IgD-negative memory B cell (primary cell): ENCODE measurements around the gene SEC16B. TPM values are rescaled to one million over a fixed set of nuclear protein-coding genes. Genes with fewer than 3 reads are reported as not detected.

ENCODE experiments used
- H3K27ac Mint-ChIP-seq, 3 donors: one replicate each; pipeline ENCODE4 v1.8.0; 2020 to 2022; ENCODE audit warnings: mild to moderate bottlenecking in 3 of 3, mixed read lengths in 3 of 3, moderate library complexity in 1 of 3
- H3K27me3 Mint-ChIP-seq: one replicate; pipeline ENCODE4 v1.8.0; 2021; ENCODE audit warnings: mixed read lengths
- H3K36me3 Mint-ChIP-seq: one replicate; pipeline ENCODE4 v1.8.0; 2020; ENCODE audit warnings: mild to moderate bottlenecking, mixed read lengths
- H3K4me1 Mint-ChIP-seq, 3 donors: one replicate each; pipeline ENCODE4 v1.8.0; 2020 to 2022; ENCODE audit warnings: mixed read lengths in 3 of 3, mild to moderate bottlenecking in 1 of 3
- H3K4me3 Mint-ChIP-seq, 4 donors: one replicate each; pipeline ENCODE4 v1.8.0; 2020 to 2022; ENCODE audit warnings: mild to moderate bottlenecking in 4 of 4, mixed read lengths in 4 of 4, moderate library complexity in 3 of 4
- H3K9me3 Mint-ChIP-seq, 3 donors: one replicate each; pipeline ENCODE4 v1.8.0; 2020 to 2021; ENCODE audit warnings: mixed read lengths in 3 of 3, mild to moderate bottlenecking in 1 of 3
- polyA plus RNA-seq: library from polyadenylated mRNA; unstranded; fragments of 300-500 nt; fragmentation: Illumina TruSeq; gene quantifications from one replicate; pipeline ENCODE4 v1.2.3, GENCODE V29; 2021

SEC16B gene
- polyA plus RNA-seq, 1 donor from 2014 or later: not detected

- Mint-ChIP-seq H3K4me3 (no peak overlapping the region), H3K36me3 (no peaks in the 10 kb centered on the region), H3K27ac (no peak overlapping the region), H3K4me1 (no peaks in the 10 kb centered on the region), H3K9me3 (peaks cover 0 to 3% (median 1%) of the 10 kb centered on the region in 3 donors), H3K27me3 (no peaks in the 10 kb centered on the region)
Measured at GRCh38 chr1:177915641-177916040, 54.2 kb downstream of the SEC16B start.

- Mint-ChIP-seq H3K4me3 (no peak overlapping the region), H3K4me1 (no peaks in the 10 kb centered on the region), H3K9me3 (peaks cover 0 to 5% (median 5%) of the 10 kb centered on the region in 3 donors), H3K36me3 (no peaks in the 10 kb centered on the region), H3K27me3 (no peaks in the 10 kb centered on the region), H3K27ac (no peak overlapping the region)
Measured at GRCh38 chr1:177914603-177915002, 55.3 kb downstream of the SEC16B start.

- Mint-ChIP-seq H3K9me3 (peaks cover 0 to 5% (median 5%) of the 10 kb centered on the region in 3 donors), H3K36me3 (no peaks in the 10 kb centered on the region), H3K4me3 (no peak overlapping the region), H3K27me3 (no peaks in the 10 kb centered on the region), H3K4me1 (no peaks in the 10 kb centered on the region), H3K27ac (no peak overlapping the region)
Measured at GRCh38 chr1:177913762-177914540, 55.9 kb downstream of the SEC16B start.

GRCh38 chr1:177912991-177913390, 56.9 kb downstream of the SEC16B start:
- no peak overlapping the region for H3K4me3 Mint-ChIP-seq
- no peak overlapping the region for H3K27ac Mint-ChIP-seq
- no peaks in the 10 kb centered on the region for H3K36me3 Mint-ChIP-seq
- peaks cover 0 to 5% (median 2%) of the 10 kb centered on the region in 3 donors for H3K9me3 Mint-ChIP-seq
- H3K4me1 Mint-ChIP-seq: no peaks in the 10 kb centered on the region
- peaks cover 2% of the 10 kb centered on the region for H3K27me3 Mint-ChIP-seq

- Mint-ChIP-seq H3K27ac (no peak overlapping the region), H3K4me1 (no peaks in the 10 kb centered on the region), H3K27me3 (peaks cover 2% of the 10 kb centered on the region), H3K36me3 (no peaks in the 10 kb centered on the region), H3K9me3 (peaks cover 0 to 5% (median 2%) of the 10 kb centered on the region in 3 donors), H3K4me3 (no peak overlapping the region)
Measured at GRCh38 chr1:177909416-177909815, 60.4 kb downstream of the SEC16B start.

GRCh38 chr1:177907000-177907399, 62.9 kb downstream of the SEC16B start:
- H3K27ac Mint-ChIP-seq: no peak overlapping the region
- no peaks in the 10 kb centered on the region for H3K4me1 Mint-ChIP-seq
- no peak overlapping the region for H3K4me3 Mint-ChIP-seq
- peaks cover 2% of the 10 kb centered on the region for H3K27me3 Mint-ChIP-seq
- H3K36me3 Mint-ChIP-seq: no peaks in the 10 kb centered on the region
- peaks cover 0 to 3% (median 2%) of the 10 kb centered on the region in 3 donors for H3K9me3 Mint-ChIP-seq

GRCh38 chr1:177905686-177906085, 64.2 kb downstream of the SEC16B start:
- Mint-ChIP-seq H3K9me3 (peaks cover 0 to 9% (median 3%) of the 10 kb centered on the region in 3 donors), H3K36me3 (no peaks in the 10 kb centered on the region), H3K27me3 (peaks cover 2% of the 10 kb centered on the region), H3K27ac (no peak overlapping the region), H3K4me1 (no peaks in the 10 kb centered on the region), H3K4me3 (no peak overlapping the region)

GRCh38 chr1:177902266-177902665, 67.6 kb downstream of the SEC16B start:
- Mint-ChIP-seq H3K36me3 (no peaks in the 10 kb centered on the region), H3K4me3 (no peak overlapping the region), H3K4me1 (no peaks in the 10 kb centered on the region), H3K27ac (no peak overlapping the region), H3K27me3 (no peaks in the 10 kb centered on the region), H3K9me3 (peaks cover 0 to 9% (median 8%) of the 10 kb centered on the region in 3 donors)

- Mint-ChIP-seq H3K27me3 (no peaks in the 10 kb centered on the region), H3K27ac (no peak overlapping the region), H3K4me3 (no peak overlapping the region), H3K4me1 (no peaks in the 10 kb centered on the region), H3K9me3 (peaks cover 0 to 13% (median 8%) of the 10 kb centered on the region in 3 donors), H3K36me3 (no peaks in the 10 kb centered on the region)
Measured at GRCh38 chr1:177897998-177898654, 71.7 kb downstream of the SEC16B start.

GRCh38 chr1:177897281-177897997, 72.4 kb downstream of the SEC16B start:
- no peaks in the 10 kb centered on the region for H3K27me3 Mint-ChIP-seq
- peaks cover 0 to 13% (median 11%) of the 10 kb centered on the region in 3 donors for H3K9me3 Mint-ChIP-seq
- H3K27ac Mint-ChIP-seq: no peak overlapping the region
- no peak overlapping the region for H3K4me3 Mint-ChIP-seq
- H3K36me3 Mint-ChIP-seq: no peaks in the 10 kb centered on the region
- no peaks in the 10 kb centered on the region for H3K4me1 Mint-ChIP-seq

Other genes starting within 250 kb of the SEC16B start
- gene RASAL2, start 124.0 kb upstream of the SEC16B start, polyA plus RNA-seq: 0.09 TPM